Fibroblast of the aortic adventitia (primary cell): ENCODE results near the gene CYP20A1. TPM values are rescaled to one million over a fixed set of nuclear protein-coding genes. Genes with fewer than 3 reads are reported as not detected.
"Not testable (repeated sequence)": the region's sequence is repeated elsewhere in the genome, so short reads cannot be mapped to it uniquely, and the experiment has no call there.

ENCODE experiments used
- DNase-seq: peaks from one replicate; pipeline ENCODE4 v3.0.0-alpha.2; 2010; ENCODE audit warnings: low read depth
- H3K4me3 ChIP-seq: 2 replicates; pipeline ENCODE4 v1.5.1; 2011; ENCODE audit warnings: low read depth, mild to moderate bottlenecking, control low read depth, low read length, moderate library complexity
- CTCF ChIP-seq: IDR thresholded peaks from 2 replicates; pipeline ENCODE4 v1.5.1; 2011; ENCODE audit warnings: mild to moderate bottlenecking, low read length, control low read depth, inconsistent platforms; ENCODE audit not compliant: insufficient read depth
- total RNA-seq: library from RNA; depleted of rRNA; stranded (reverse); fragments of >200 nt; gene quantifications from 2 replicates; pipeline ENCODE4 v1.2.3, GENCODE V29; 2012; ENCODE audit warnings: low replicate concordance

CYP20A1 gene
- 51.7 and 69.4 TPM in 2 replicates for total RNA-seq

GRCh38 chr2:203238704-203239526, at the start of gene CYP20A1:
Gene CYP20A1 (plus strand): TSS chr2:203239018. CDS start chr2:203239063, 45 bp downstream.
- peak; percentile 35 for TF ChIP-seq CTCF
- peak; percentile 94 for DNase-seq
- H3K4me3 ChIP-seq = peak within 1 kb of the TSS; percentile 94

- not testable (repeated sequence) for DNase-seq, H3K4me3 ChIP-seq
Measured at GRCh38 chr2:203190547-203190946, 48.3 kb upstream of the CYP20A1 start.

- H3K4me3 ChIP-seq, DNase-seq: not testable (repeated sequence)
Measured at GRCh38 chr2:203191026-203191425, 47.8 kb upstream of the CYP20A1 start.

- TF ChIP-seq CTCF = no peak
- no peak overlapping the region for H3K4me3 ChIP-seq
- no peak for DNase-seq
Measured at GRCh38 chr2:203191961-203192360, 46.9 kb upstream of the CYP20A1 start.

- no peak overlapping the region for H3K4me3 ChIP-seq
- TF ChIP-seq CTCF = no peak
- DNase-seq = no peak
Measured at GRCh38 chr2:203195331-203196036, 43.3 kb upstream of the CYP20A1 start.

GRCh38 chr2:203200866-203201265, 38.0 kb upstream of the CYP20A1 start:
- H3K4me3 ChIP-seq = no peak overlapping the region
- no peak for DNase-seq
- no peak for TF ChIP-seq CTCF

- no peak for TF ChIP-seq CTCF
- no peak for DNase-seq
- no peak overlapping the region for H3K4me3 ChIP-seq
Measured at GRCh38 chr2:203201426-203201825, 37.4 kb upstream of the CYP20A1 start.
